ENCODE measurements around the gene C5. TPM values are rescaled to one million over a fixed set of nuclear protein-coding genes. Genes with fewer than 3 reads are reported as not detected.

The C5 gene
- total RNA-seq, 4 donors from 2014 or later = 3.6 to 6.6 (median 4.6) TPM

- Histone ChIP-seq H3K4me1 (peaks cover 0 to 6% (median 1%) of the 10 kb centered on the region in 4 donors), H3K36me3 (peaks cover 0 to 51% (median 21%) of the 10 kb centered on the region in 4 donors), H3K27me3 (no peaks in the 10 kb centered on the region), H3K9me3 (no peaks in the 10 kb centered on the region), H3K27ac (replicated peaks in 1 of 4) (no peak overlapping the region), H3K4me3 (no peak overlapping the region)
- TF ChIP-seq EP300 (IDR thresholded peaks at IDR 0.05) = no peak
- TF ChIP-seq POLR2A (IDR thresholded peaks at IDR 0.05; ENCODE audit: low read depth) = no peak
- no peak for TF ChIP-seq POLR2AphosphoS5 (IDR thresholded peaks at IDR 0.05)
- TF ChIP-seq CTCF (IDR thresholded peaks at IDR 0.05) = no peak
- intact Hi-C loops (cut with DNase I) = no loop called here
- WGBS = 83% methylated on average over 11 of the region's 11 CpGs
- no peak for DNase-seq (ENCODE audit: extremely low spot score)
These were observed 144.5 kb downstream of the C5 start for GRCh38 chr9:120905315-120906164.

GRCh38 chr9:120904978-120905301 lies 145.1 kb downstream of the C5 start:
- peaks cover 0 to 46% (median 20%) of the 10 kb centered on the region in 4 donors for H3K36me3 ChIP-seq
- TF ChIP-seq EP300 (IDR thresholded peaks at IDR 0.05) (no peak), CTCF (IDR thresholded peaks at IDR 0.05) (no peak), POLR2AphosphoS5 (IDR thresholded peaks at IDR 0.05) (no peak), POLR2A (IDR thresholded peaks at IDR 0.05; ENCODE audit: low read depth) (no peak)
- no peak for DNase-seq (ENCODE audit: extremely low spot score)
- H3K4me1 ChIP-seq = peaks cover 0 to 3% (median 1%) of the 10 kb centered on the region in 4 donors
- H3K27me3 ChIP-seq = no peaks in the 10 kb centered on the region
- intact Hi-C loops (cut with DNase I) = no loop called here
- no peaks in the 10 kb centered on the region for H3K9me3 ChIP-seq
- no peak overlapping the region for H3K4me3 ChIP-seq
- no peak overlapping the region for H3K27ac ChIP-seq (replicated peaks in 1 of 4)
- WGBS = 94% methylated on average over 5 of the region's 11 CpGs

GRCh38 chr9:120904061-120904977 lies 145.8 kb downstream of the C5 start:
- WGBS = 88% methylated on average over 14 of the region's 16 CpGs
- intact Hi-C loops (cut with DNase I) = no loop called here

More at GRCh38 chr9:120904061-120904977, 145.8 kb downstream of the C5 start:
- H3K27ac ChIP-seq (replicated peaks in 1 of 4) = no peak overlapping the region
- no peak overlapping the region for H3K4me3 ChIP-seq
- no peaks in the 10 kb centered on the region for H3K4me1 ChIP-seq
- H3K9me3 ChIP-seq = no peaks in the 10 kb centered on the region
- peaks cover 0 to 40% (median 13%) of the 10 kb centered on the region in 4 donors for H3K36me3 ChIP-seq
- TF ChIP-seq CTCF (IDR thresholded peaks at IDR 0.05) (no peak), POLR2A (IDR thresholded peaks at IDR 0.05; ENCODE audit: low read depth) (no peak), POLR2AphosphoS5 (IDR thresholded peaks at IDR 0.05) (no peak), EP300 (IDR thresholded peaks at IDR 0.05) (no peak)
- no peaks in the 10 kb centered on the region for H3K27me3 ChIP-seq
- no peak for DNase-seq (ENCODE audit: extremely low spot score)
